ENCODE measurements around the gene IQSEC1.

The IQSEC1 gene

GRCh38 chr3:12924437-12924836, 148.8 kb downstream of the IQSEC1 start:
- no peak for DNase-seq

GRCh38 chr3:12922881-12923431, 150.3 kb downstream of the IQSEC1 start:
- no peak for DNase-seq

- DNase-seq: no peak
These were observed 150.9 kb downstream of the IQSEC1 start for GRCh38 chr3:12922306-12922705.

GRCh38 chr3:12921736-12922135, 151.5 kb downstream of the IQSEC1 start:
- DNase-seq: no peak

- no peak for DNase-seq
These were observed 152.3 kb downstream of the IQSEC1 start for GRCh38 chr3:12920967-12921366.

GRCh38 chr3:12919205-12919604, 154.0 kb downstream of the IQSEC1 start:
- no peak for DNase-seq

- no peak for DNase-seq
These were observed 155.0 kb downstream of the IQSEC1 start for GRCh38 chr3:12918231-12918630.

- no peak for DNase-seq
These were observed 157.1 kb downstream of the IQSEC1 start for GRCh38 chr3:12916159-12916558.

- DNase-seq: no peak
These were observed 159.1 kb downstream of the IQSEC1 start for GRCh38 chr3:12914088-12914487.

- no peak for DNase-seq
These were observed 161.3 kb downstream of the IQSEC1 start for GRCh38 chr3:12911881-12912415.

- no peak for DNase-seq
These were observed 162.7 kb downstream of the IQSEC1 start for GRCh38 chr3:12910356-12911099.

- DNase-seq: no peak
These were observed 163.5 kb downstream of the IQSEC1 start for GRCh38 chr3:12909710-12910109.

GRCh38 chr3:12908859-12909258, 164.4 kb downstream of the IQSEC1 start:
- DNase-seq: no peak

- no peak for DNase-seq
These were observed 165.0 kb downstream of the IQSEC1 start for GRCh38 chr3:12908136-12908730.

GRCh38 chr3:12907729-12908128, 165.5 kb downstream of the IQSEC1 start:
- DNase-seq: no peak

GRCh38 chr3:12907296-12907695, 165.9 kb downstream of the IQSEC1 start:
- no peak for DNase-seq

GRCh38 chr3:12906916-12907290, 166.3 kb downstream of the IQSEC1 start:
- DNase-seq: no peak

GRCh38 chr3:12906141-12906915, 166.9 kb downstream of the IQSEC1 start:
- no peak for DNase-seq

- no peak for DNase-seq
These were observed 167.7 kb downstream of the IQSEC1 start for GRCh38 chr3:12905316-12906071.

GRCh38 chr3:12904951-12905315, 168.3 kb downstream of the IQSEC1 start:
- DNase-seq: no peak

GRCh38 chr3:12903881-12904280, 169.3 kb downstream of the IQSEC1 start:
- no peak for DNase-seq

- DNase-seq: no peak
These were observed 170.0 kb downstream of the IQSEC1 start for GRCh38 chr3:12903000-12903800.

Measured in T1000 (cell line).